PFSK-1 (cell line): ENCODE results near the gene MTHFSD.

ENCODE experiments used
- POLR2AphosphoS5 ChIP-seq: IDR thresholded peaks from 2 replicates; pipeline ENCODE4 v1.6.1; 2012; ENCODE audit warnings: low read depth, mild to moderate bottlenecking, control low read depth, low read length, moderate library complexity
- REST ChIP-seq, 2 experiments: IDR thresholded peaks; 2 replicates each; pipeline versions ENCODE4 v1.6.1 to v1.8.0; 2011 to 2012; ENCODE audit warnings: low read depth in 2 of 2, low read length in 2 of 2, control low read depth in 1 of 2, inconsistent platforms in 1 of 2, mild to moderate bottlenecking in 1 of 2, moderate library complexity in 1 of 2; ENCODE audit not compliant: insufficient read depth in 1 of 2
- SIN3A ChIP-seq: IDR thresholded peaks from 2 replicates; pipeline ENCODE4 v1.6.1; 2012; ENCODE audit warnings: mild to moderate bottlenecking, low read length, moderate library complexity, borderline replicate concordance; ENCODE audit not compliant: insufficient read depth
- TAF1 ChIP-seq: IDR thresholded peaks from 2 replicates; pipeline ENCODE4 v1.6.1; 2012; ENCODE audit warnings: low read length, control low read depth, borderline replicate concordance; ENCODE audit not compliant: insufficient read depth

- TF ChIP-seq REST (IDR thresholded peaks at IDR 0.05; ENCODE audit: insufficient read depth in 1 of 2, low read depth in 2 of 2, low read length in 2 of 2): no peak
- no peak for TF ChIP-seq POLR2AphosphoS5
- no peak for TF ChIP-seq TAF1
- TF ChIP-seq SIN3A: no peak
These were observed 42.1 kb downstream of the MTHFSD start for GRCh38 chr16:86512860-86513470.
